GM21619 (cell line): ENCODE data around the gene KLK7.

ENCODE experiments used
- ATAC-seq: cut with Tn5 transposase; IDR thresholded peaks from one replicate; pipeline ENCODE4 v1.9.1; 2021; ENCODE audit not compliant: unreplicated experiment

The KLK7 gene

GRCh38 chr19:50983625-50984292, at the start of gene KLK7:
TSS of gene KLK7 (minus strand) at chr19:50983917. CDS start at chr19:50982399, 1,518 bp downstream.
- no peak for ATAC-seq

- no peak for ATAC-seq
Measured at GRCh38 chr19:51031880-51032225, 48.1 kb upstream of the KLK7 start.

- ATAC-seq: no peak
Measured at GRCh38 chr19:51031220-51031879, 47.6 kb upstream of the KLK7 start.

GRCh38 chr19:51030631-51031030, 46.9 kb upstream of the KLK7 start:
- no peak for ATAC-seq

- no peak for ATAC-seq
Measured at GRCh38 chr19:51029718-51030117, 46.0 kb upstream of the KLK7 start.

- ATAC-seq: no peak
Measured at GRCh38 chr19:51027873-51028272, 44.2 kb upstream of the KLK7 start.

GRCh38 chr19:51027126-51027806, 43.5 kb upstream of the KLK7 start:
- ATAC-seq: no peak

GRCh38 chr19:51026554-51026831, 42.8 kb upstream of the KLK7 start, which contains the start of gene KLK11:
TSS of gene KLK11 (minus strand) at chr19:51026616. CDS start at chr19:51025631, 985 bp downstream.
- no peak for ATAC-seq

- no peak for ATAC-seq
Measured at GRCh38 chr19:51025809-51026553, 42.3 kb upstream of the KLK7 start.

GRCh38 chr19:51025401-51025800, 41.7 kb upstream of the KLK7 start:
- no peak for ATAC-seq

GRCh38 chr19:51024924-51025323, 41.2 kb upstream of the KLK7 start:
- no peak for ATAC-seq

GRCh38 chr19:51023946-51024345, 40.2 kb upstream of the KLK7 start:
- ATAC-seq: no peak

GRCh38 chr19:51022526-51022925, 38.8 kb upstream of the KLK7 start:
- no peak for ATAC-seq

- ATAC-seq: no peak
Measured at GRCh38 chr19:51020988-51021651, 37.4 kb upstream of the KLK7 start.

- ATAC-seq: no peak
Measured at GRCh38 chr19:51019544-51019925, 35.8 kb upstream of the KLK7 start, which contains the start of gene KLK10. TSS of gene KLK10 (minus strand) at chr19:51019709. CDS start at chr19:51019130, 579 bp downstream.

- ATAC-seq: no peak
Measured at GRCh38 chr19:51018745-51019543, 35.2 kb upstream of the KLK7 start.

GRCh38 chr19:51016798-51017683, 33.3 kb upstream of the KLK7 start:
- no peak for ATAC-seq

GRCh38 chr19:51015691-51016267, 32.1 kb upstream of the KLK7 start:
- no peak for ATAC-seq

- ATAC-seq: no peak
Measured at GRCh38 chr19:51014242-51014641, 30.5 kb upstream of the KLK7 start.
